KMS-11 (cell line): ENCODE data around the gene MMD.

Source experiments
- H2AFZ ChIP-seq: fragments of 200-600 bp; sonication (generic); 2 replicates; pipeline ENCODE4 v1.6.1; 2016; ENCODE audit warnings: antibody characterized with exemption, mixed run types, low read depth
- H3K27ac ChIP-seq: fragments of 200-600 bp; sonication (generic); 2 replicates; pipeline ENCODE4 v1.6.1; 2016; ENCODE audit warnings: mild to moderate bottlenecking, mixed run types
- H3K27me3 ChIP-seq: fragments of 200-600 bp; sonication (generic); 2 replicates; pipeline ENCODE4 v1.6.1; 2017; ENCODE audit warnings: mild to moderate bottlenecking, low read depth, mixed run types, moderate library complexity; ENCODE audit not compliant: insufficient read depth
- H3K36me3 ChIP-seq: fragments of 200-600 bp; sonication (generic); 2 replicates; pipeline ENCODE4 v1.6.1; 2017; ENCODE audit warnings: mild to moderate bottlenecking, mixed run types; ENCODE audit not compliant: insufficient read depth
- H3K4me1 ChIP-seq: fragments of 200-600 bp; sonication (generic); 2 replicates; pipeline ENCODE4 v1.6.1; 2016; ENCODE audit warnings: mild to moderate bottlenecking, low read depth, mixed run types; ENCODE audit not compliant: poor library complexity, severe bottlenecking
- H3K4me2 ChIP-seq: fragments of 200-600 bp; sonication (generic); 2 replicates; pipeline ENCODE4 v1.7.0; 2016; ENCODE audit warnings: mild to moderate bottlenecking, mixed run types
- H3K4me3 ChIP-seq: fragments of 200-600 bp; sonication (generic); IDR thresholded peaks from 2 replicates; pipeline ENCODE4 v1.6.1; 2017; ENCODE audit warnings: low read depth, low read length, mixed read lengths; ENCODE audit not compliant: insufficient read depth
- H3K79me2 ChIP-seq: fragments of 200-600 bp; sonication (generic); 2 replicates; pipeline ENCODE4 v1.6.1; 2016; ENCODE audit warnings: low read depth, mixed run types; ENCODE audit not compliant: insufficient read depth
- H3K9ac ChIP-seq: fragments of 200-600 bp; sonication (generic); 2 replicates; pipeline ENCODE4 v1.6.1; 2016; ENCODE audit warnings: mild to moderate bottlenecking, mixed run types
- H4K20me1 ChIP-seq: fragments of 200-600 bp; sonication (generic); 2 replicates; pipeline ENCODE4 v1.6.1; 2016; ENCODE audit warnings: mild to moderate bottlenecking, mixed run types; ENCODE audit not compliant: insufficient read depth
- TF ChIP-seq, protein P1 (sequence below): fragments of 200-600 bp; sonication (generic); conservative IDR thresholded peaks from 2 replicates; pipeline ENCODE4 v1.6.1; 2017; ENCODE audit warnings: low read depth, mild to moderate bottlenecking, antibody characterized with exemption, low read length, moderate library complexity, mixed read lengths

The MMD gene

DNA sequence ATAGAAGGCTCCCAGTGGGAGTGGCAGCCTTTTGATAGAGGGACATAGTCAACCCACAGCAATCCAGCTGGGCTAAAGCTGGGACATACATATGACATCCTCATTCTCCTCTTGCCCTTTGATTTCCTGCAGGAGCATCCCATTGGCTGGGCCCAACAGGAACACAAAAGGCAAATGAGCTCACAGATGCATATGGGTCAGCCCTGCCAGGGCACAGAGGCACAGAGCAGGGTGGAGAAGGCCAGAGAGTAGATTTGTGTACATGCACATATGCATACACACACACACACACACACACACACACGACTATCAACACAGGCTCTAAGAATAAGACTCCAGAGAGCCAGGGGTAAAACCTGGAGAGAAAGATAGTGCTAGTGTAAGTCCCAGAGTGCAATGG, 58.6 kb downstream of the MMD start:
- Histone ChIP-seq H3K27me3 (no peaks in the 10 kb centered on the region), H4K20me1 (no peaks in the 10 kb centered on the region), H2AFZ (no peak overlapping the region), H3K36me3 (no peaks in the 10 kb centered on the region), H3K4me2 (no peak overlapping the region), H3K27ac (no peak overlapping the region), H3K4me1 (no peaks in the 10 kb centered on the region), H3K79me2 (no peaks in the 10 kb centered on the region), H3K4me3 (no peak overlapping the region), H3K9ac (no peak overlapping the region)
- TF ChIP-seq, protein P1, sequence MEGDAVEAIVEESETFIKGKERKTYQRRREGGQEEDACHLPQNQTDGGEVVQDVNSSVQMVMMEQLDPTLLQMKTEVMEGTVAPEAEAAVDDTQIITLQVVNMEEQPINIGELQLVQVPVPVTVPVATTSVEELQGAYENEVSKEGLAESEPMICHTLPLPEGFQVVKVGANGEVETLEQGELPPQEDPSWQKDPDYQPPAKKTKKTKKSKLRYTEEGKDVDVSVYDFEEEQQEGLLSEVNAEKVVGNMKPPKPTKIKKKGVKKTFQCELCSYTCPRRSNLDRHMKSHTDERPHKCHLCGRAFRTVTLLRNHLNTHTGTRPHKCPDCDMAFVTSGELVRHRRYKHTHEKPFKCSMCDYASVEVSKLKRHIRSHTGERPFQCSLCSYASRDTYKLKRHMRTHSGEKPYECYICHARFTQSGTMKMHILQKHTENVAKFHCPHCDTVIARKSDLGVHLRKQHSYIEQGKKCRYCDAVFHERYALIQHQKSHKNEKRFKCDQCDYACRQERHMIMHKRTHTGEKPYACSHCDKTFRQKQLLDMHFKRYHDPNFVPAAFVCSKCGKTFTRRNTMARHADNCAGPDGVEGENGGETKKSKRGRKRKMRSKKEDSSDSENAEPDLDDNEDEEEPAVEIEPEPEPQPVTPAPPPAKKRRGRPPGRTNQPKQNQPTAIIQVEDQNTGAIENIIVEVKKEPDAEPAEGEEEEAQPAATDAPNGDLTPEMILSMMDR: no peak

DNA sequence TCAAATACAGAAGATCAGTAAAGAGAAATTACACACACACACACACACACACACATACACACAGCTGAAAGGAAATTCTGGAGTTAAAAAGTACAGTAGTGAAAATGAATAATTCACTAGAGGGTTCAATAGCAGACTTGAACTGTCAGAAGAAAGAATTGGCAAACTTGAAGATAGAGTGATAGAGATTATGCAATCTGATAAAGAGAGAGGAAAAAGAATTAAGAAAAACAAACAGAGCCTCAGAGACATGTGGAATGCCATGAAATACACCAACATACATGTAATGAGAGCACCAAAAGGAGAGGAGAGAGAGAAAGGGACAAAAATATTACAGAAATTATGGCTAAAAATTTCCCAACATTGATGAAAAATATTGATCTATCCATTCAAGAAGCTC, 60.7 kb downstream of the MMD start:
- Histone ChIP-seq H3K27ac (no peak overlapping the region), H3K9ac (no peak overlapping the region), H4K20me1 (no peaks in the 10 kb centered on the region), H2AFZ (no peak overlapping the region), H3K27me3 (no peaks in the 10 kb centered on the region), H3K4me3 (no peak overlapping the region), H3K4me1 (no peaks in the 10 kb centered on the region), H3K4me2 (no peak overlapping the region), H3K79me2 (no peaks in the 10 kb centered on the region), H3K36me3 (no peaks in the 10 kb centered on the region)
- TF ChIP-seq, protein P1: no peak

DNA sequence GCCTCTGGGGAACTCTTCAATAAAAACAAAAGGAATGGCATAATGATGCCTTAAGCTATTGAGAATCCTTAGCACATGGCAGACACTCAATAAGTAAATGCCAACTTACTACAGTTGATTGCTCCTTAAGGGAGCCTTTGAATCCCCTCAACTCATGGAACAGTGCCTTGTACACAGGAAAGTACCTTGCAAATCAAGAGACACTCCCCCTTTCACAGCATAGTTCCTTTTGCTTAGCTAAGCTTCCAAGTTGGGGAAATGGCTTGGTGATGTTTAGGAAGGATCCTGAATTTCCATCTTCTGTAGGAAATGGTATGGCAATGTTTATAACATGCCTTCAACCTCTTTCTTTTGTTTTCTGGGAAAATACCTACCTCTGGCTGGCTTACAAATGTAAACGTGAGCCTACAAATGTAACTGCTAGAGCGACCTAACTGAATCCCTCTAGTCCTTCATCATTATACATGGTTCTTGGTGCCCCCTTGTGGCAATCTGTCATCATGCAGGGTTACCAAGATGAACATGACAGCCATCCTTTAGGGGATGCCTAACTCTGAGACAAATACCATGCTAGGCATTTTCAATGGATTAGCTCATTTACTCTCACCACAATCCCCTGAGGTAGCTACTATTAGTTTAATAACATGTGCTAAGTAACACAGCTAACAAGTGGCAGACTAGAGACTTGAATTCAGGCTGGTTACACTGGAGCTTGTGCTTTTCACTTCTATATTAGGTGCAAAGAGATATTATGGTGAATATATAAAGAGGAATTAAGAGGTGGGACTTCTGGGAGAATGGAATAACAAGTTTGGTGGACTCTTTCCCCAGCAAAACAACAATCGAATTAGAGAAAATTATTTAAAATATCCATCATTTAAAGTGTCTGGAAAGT, 65.0 kb downstream of the MMD start:
- Histone ChIP-seq H3K27me3 (no peaks in the 10 kb centered on the region), H3K27ac (no peak overlapping the region), H3K79me2 (no peaks in the 10 kb centered on the region), H3K4me3 (no peak overlapping the region), H3K4me2 (no peak overlapping the region), H3K36me3 (no peaks in the 10 kb centered on the region), H3K4me1 (no peaks in the 10 kb centered on the region), H3K9ac (no peak overlapping the region), H4K20me1 (no peaks in the 10 kb centered on the region), H2AFZ (no peak overlapping the region)
- TF ChIP-seq, protein P1: peak; percentile 86

DNA sequence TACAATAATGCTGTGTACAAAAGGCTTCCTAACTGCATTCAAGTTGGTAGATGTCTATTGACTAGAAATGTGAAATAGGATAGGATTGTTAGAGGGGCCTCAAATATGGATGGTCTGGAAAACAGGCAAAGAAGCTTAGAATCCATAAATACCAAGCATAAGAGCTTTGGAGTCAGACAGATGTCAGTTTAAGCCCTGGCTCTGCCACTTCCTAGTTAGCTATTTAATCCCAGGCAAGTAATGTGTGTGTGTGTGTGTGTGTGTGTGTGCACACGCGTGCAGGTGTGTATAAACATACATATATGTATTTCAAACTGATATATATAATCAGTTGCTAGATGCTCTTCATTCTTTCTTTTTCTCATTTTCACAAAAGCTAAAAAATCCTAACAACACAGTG, 66.7 kb downstream of the MMD start:
- no peak overlapping the region for H2AFZ ChIP-seq

More for the DNA sequence above, 66.7 kb downstream of the MMD start:
- Histone ChIP-seq H3K27ac (no peak overlapping the region), H3K4me2 (no peak overlapping the region), H3K4me1 (no peaks in the 10 kb centered on the region), H3K36me3 (no peaks in the 10 kb centered on the region), H4K20me1 (no peaks in the 10 kb centered on the region), H3K27me3 (no peaks in the 10 kb centered on the region), H3K79me2 (no peaks in the 10 kb centered on the region), H3K9ac (no peak overlapping the region), H3K4me3 (no peak overlapping the region)
- TF ChIP-seq, protein P1: no peak
